A549 treated with RU486 at 1 μM for 4 hours (cell line): ENCODE measurements around the gene KRTAP10-11. TPM values are rescaled to one million over a fixed set of nuclear protein-coding genes. Genes with fewer than 3 reads are reported as not detected.

Experiments used
- total RNA-seq: library from RNA; stranded (reverse); fragments of 200-300 nt; extraction: Qiagen RNA extraction; gene quantifications from 5 replicates; pipeline ENCODE4 v1.2.3, GENCODE V29; 2022; ENCODE audit warnings: low read depth

KRTAP10-11 gene
- not detected in 5 replicates for total RNA-seq

GRCh38 chr21:44646366-44647221 lies at the start of gene KRTAP10-11:
TSS of gene KRTAP10-11 (plus strand) at chr21:44646414. CDS start at chr21:44646459, 45 bp downstream.

GRCh38 chr21:44600118-44600978 lies 45.9 kb upstream of the KRTAP10-11 start, which contains the start of gene KRTAP10-7:
TSS of gene KRTAP10-7 (plus strand) at chr21:44600597. CDS start at chr21:44600622, 25 bp downstream.

GRCh38 chr21:44612029-44612486 lies 34.2 kb upstream of the KRTAP10-11 start, which contains the start of gene KRTAP10-8:
TSS of gene KRTAP10-8 (plus strand) at chr21:44612079. CDS start at chr21:44612101, 22 bp downstream.

GRCh38 chr21:44626673-44627143 lies 19.5 kb upstream of the KRTAP10-11 start, which contains the start of gene KRTAP10-9:
TSS of gene KRTAP10-9 (plus strand) at chr21:44627093. CDS start at chr21:44627172, 79 bp downstream.

GRCh38 chr21:44637018-44637850 lies 9.0 kb upstream of the KRTAP10-11 start, which contains the start of gene KRTAP10-10:
TSS of gene KRTAP10-10 (plus strand) at chr21:44637356. CDS start at chr21:44637418, 62 bp downstream.

GRCh38 chr21:44654576-44655175 lies 8.5 kb downstream of the KRTAP10-11 start, which contains the start of gene KRTAP12-4:
TSS of gene KRTAP12-4 (minus strand) at chr21:44654659. CDS start at chr21:44654614, 45 bp downstream.

GRCh38 chr21:44657635-44658540 lies 11.7 kb downstream of the KRTAP10-11 start, which contains the start of gene KRTAP12-3:
TSS of gene KRTAP12-3 (plus strand) at chr21:44657932. CDS start at chr21:44657980, 48 bp downstream.

GRCh38 chr21:44666401-44667320 lies 20.4 kb downstream of the KRTAP10-11 start, which contains the start of gene KRTAP12-2:
TSS of gene KRTAP12-2 (minus strand) at chr21:44666927. CDS start at chr21:44666886, 41 bp downstream.

GRCh38 chr21:44681861-44682579 lies 35.8 kb downstream of the KRTAP10-11 start, which contains the start of gene KRTAP12-1:
TSS of gene KRTAP12-1 (minus strand) at chr21:44682163. CDS start at chr21:44682123, 40 bp downstream.

Other genes starting within 250 kb of the KRTAP10-11 start
- gene LRRC3, start 190.9 kb upstream of the KRTAP10-11 start, total RNA-seq = 1.0 to 2.1 TPM (median 1.6 TPM) in 5 replicates
- not detected in 5 replicates for gene KRTAP10-1, start 106.2 kb upstream of the KRTAP10-11 start, total RNA-seq
- not detected in 5 replicates for gene KRTAP10-2, start 94.9 kb upstream of the KRTAP10-11 start, total RNA-seq
- not detected in 5 replicates for gene KRTAP10-3, start 87.6 kb upstream of the KRTAP10-11 start, total RNA-seq
- not detected in 5 replicates for gene KRTAP10-4, start 72.7 kb upstream of the KRTAP10-11 start, total RNA-seq
- not detected in 5 replicates for gene KRTAP10-5, start 65.8 kb upstream of the KRTAP10-11 start, total RNA-seq
- gene KRTAP10-6, start 53.9 kb upstream of the KRTAP10-11 start, total RNA-seq = not detected in 5 replicates
- not detected in 5 replicates for gene KRTAP10-7, start 45.8 kb upstream of the KRTAP10-11 start, total RNA-seq
- not detected in 5 replicates for gene KRTAP10-8, start 34.3 kb upstream of the KRTAP10-11 start, total RNA-seq
- gene KRTAP10-9, start 19.3 kb upstream of the KRTAP10-11 start, total RNA-seq = not detected in 5 replicates
- gene KRTAP10-10, start 9.1 kb upstream of the KRTAP10-11 start, total RNA-seq = not detected in 5 replicates
- not detected in 5 replicates for gene KRTAP12-4, start 8.2 kb downstream of the KRTAP10-11 start, total RNA-seq
- not detected in 5 replicates for gene KRTAP12-3, start 11.5 kb downstream of the KRTAP10-11 start, total RNA-seq
- gene KRTAP12-2, start 20.5 kb downstream of the KRTAP10-11 start, total RNA-seq = not detected in 5 replicates
- gene KRTAP12-1, start 35.7 kb downstream of the KRTAP10-11 start, total RNA-seq = not detected in 5 replicates
- not detected in 5 replicates for gene KRTAP10-12, start 50.8 kb downstream of the KRTAP10-11 start, total RNA-seq
- gene TSPEAR, start 65.2 kb downstream of the KRTAP10-11 start, total RNA-seq = not detected in 5 replicates
- gene UBE2G2, start 155.4 kb downstream of the KRTAP10-11 start, total RNA-seq = 29.2 to 37.0 TPM (median 35.4 TPM) in 5 replicates
- gene SUMO3, start 171.6 kb downstream of the KRTAP10-11 start, total RNA-seq = 43.1 to 72.9 TPM (median 70.5 TPM) in 5 replicates
- gene PTTG1IP, start 227.3 kb downstream of the KRTAP10-11 start, total RNA-seq = 88.0 to 98.1 TPM (median 96.5 TPM) in 5 replicates